Neuron (in vitro differentiated cells): Measurements from ENCODE around the gene GEMIN5.
"Not testable (repeated sequence)": the region's sequence is repeated elsewhere in the genome, so short reads cannot be mapped to it uniquely, and the experiment has no call there.

Experiments
- H2AFZ ChIP-seq: one replicate; pipeline ENCODE4 v1.6.1; 2013; ENCODE audit warnings: low read depth, mild to moderate bottlenecking, inconsistent platforms, low read length, moderate library complexity
- H3K27me3 ChIP-seq: one replicate; pipeline ENCODE4 v1.6.1; 2013; ENCODE audit warnings: low read length; ENCODE audit not compliant: insufficient read depth
- H3K36me3 ChIP-seq: one replicate; pipeline ENCODE4 v1.6.1; 2013; ENCODE audit warnings: low read length; ENCODE audit not compliant: insufficient read depth
- H3K4me1 ChIP-seq: one replicate; pipeline ENCODE4 v1.6.1; 2013; ENCODE audit warnings: low read length; ENCODE audit not compliant: insufficient read depth
- H3K4me3 ChIP-seq: 2 replicates; pipeline ENCODE4 v1.5.1; 2013; ENCODE audit warnings: mild to moderate bottlenecking, low read length, moderate library complexity
- H3K9me3 ChIP-seq: one replicate; pipeline ENCODE4 v1.6.1; 2013; ENCODE audit warnings: low read length

GEMIN5 gene

GRCh38 chr5:154937186-154937717 is 759 bp downstream of the GEMIN5 start:
- H3K4me1 ChIP-seq: peaks cover 18% of the 10 kb centered on the region
- no peaks in the 10 kb centered on the region for H3K27me3 ChIP-seq
- H3K9me3 ChIP-seq: no peaks in the 10 kb centered on the region
- H3K36me3 ChIP-seq: peaks cover 13% of the 10 kb centered on the region
- peak overlapping the region; percentile 73 for H2AFZ ChIP-seq
- peak overlapping the region; percentile 92 for H3K4me3 ChIP-seq

- Histone ChIP-seq H2AFZ (no peak overlapping the region), H3K27me3 (no peaks in the 10 kb centered on the region), H3K4me3 (no peak overlapping the region), H3K9me3 (no peaks in the 10 kb centered on the region), H3K36me3 (peaks cover 31% of the 10 kb centered on the region), H3K4me1 (peaks cover 8% of the 10 kb centered on the region)
Observed at GRCh38 chr5:154934881-154935280, 3.1 kb downstream of the GEMIN5 start.

GRCh38 chr5:154933537-154933936 is 4.5 kb downstream of the GEMIN5 start:
- Histone ChIP-seq H3K27me3 (no peaks in the 10 kb centered on the region), H3K36me3 (peaks cover 39% of the 10 kb centered on the region), H2AFZ (no peak overlapping the region), H3K4me1 (peaks cover 8% of the 10 kb centered on the region), H3K9me3 (no peaks in the 10 kb centered on the region), H3K4me3 (no peak overlapping the region)

GRCh38 chr5:154923441-154924430 is 14.3 kb downstream of the GEMIN5 start:
- Histone ChIP-seq H3K9me3 (no peaks in the 10 kb centered on the region), H3K4me1 (no peaks in the 10 kb centered on the region), H3K36me3 (peaks cover 67% of the 10 kb centered on the region), H3K27me3 (no peaks in the 10 kb centered on the region), H3K4me3 (no peak overlapping the region), H2AFZ (no peak overlapping the region)

- no peaks in the 10 kb centered on the region for H3K4me1 ChIP-seq
- H3K4me3 ChIP-seq: no peak overlapping the region
- H2AFZ ChIP-seq: no peak overlapping the region
- no peaks in the 10 kb centered on the region for H3K9me3 ChIP-seq
- H3K27me3 ChIP-seq: no peaks in the 10 kb centered on the region
- H3K36me3 ChIP-seq: peaks cover 66% of the 10 kb centered on the region
Observed at GRCh38 chr5:154917757-154918156, 20.3 kb downstream of the GEMIN5 start.

GRCh38 chr5:154916874-154917273 is 21.1 kb downstream of the GEMIN5 start:
- H3K9me3 ChIP-seq: no peaks in the 10 kb centered on the region
- H2AFZ ChIP-seq: no peak overlapping the region
- H3K4me3 ChIP-seq: no peak overlapping the region
- H3K27me3 ChIP-seq: no peaks in the 10 kb centered on the region
- no peaks in the 10 kb centered on the region for H3K4me1 ChIP-seq
- H3K36me3 ChIP-seq: peaks cover 72% of the 10 kb centered on the region

- H3K4me1 ChIP-seq, H3K9me3 ChIP-seq, H3K27me3 ChIP-seq, H2AFZ ChIP-seq, H3K4me3 ChIP-seq: not testable (repeated sequence)
- H3K36me3 ChIP-seq: peaks cover 80% of the 10 kb centered on the region
Observed at GRCh38 chr5:154905601-154906000, 32.4 kb downstream of the GEMIN5 start.

- no peaks in the 10 kb centered on the region for H3K27me3 ChIP-seq
- no peak overlapping the region for H2AFZ ChIP-seq
- peaks cover 86% of the 10 kb centered on the region for H3K36me3 ChIP-seq
- no peaks in the 10 kb centered on the region for H3K4me1 ChIP-seq
- H3K4me3 ChIP-seq: no peak overlapping the region
- no peaks in the 10 kb centered on the region for H3K9me3 ChIP-seq
Observed at GRCh38 chr5:154901913-154902312, 36.1 kb downstream of the GEMIN5 start.

GRCh38 chr5:154901276-154901675 is 36.7 kb downstream of the GEMIN5 start:
- H3K36me3 ChIP-seq: peaks cover 87% of the 10 kb centered on the region
- no peaks in the 10 kb centered on the region for H3K27me3 ChIP-seq
- no peak overlapping the region for H2AFZ ChIP-seq

GRCh38 chr5:154900066-154900465 is 37.9 kb downstream of the GEMIN5 start:
- peaks cover 92% of the 10 kb centered on the region for H3K36me3 ChIP-seq
- H3K4me3 ChIP-seq: no peak overlapping the region
- no peaks in the 10 kb centered on the region for H3K27me3 ChIP-seq
- H3K9me3 ChIP-seq: no peaks in the 10 kb centered on the region
- H3K4me1 ChIP-seq: no peaks in the 10 kb centered on the region
- H2AFZ ChIP-seq: no peak overlapping the region

More at GRCh38 chr5:154901276-154901675, 36.7 kb downstream of the GEMIN5 start:
- no peaks in the 10 kb centered on the region for H3K4me1 ChIP-seq
- H3K9me3 ChIP-seq: no peaks in the 10 kb centered on the region
- no peak overlapping the region for H3K4me3 ChIP-seq

GRCh38 chr5:154899151-154899816 is 38.7 kb downstream of the GEMIN5 start:
- no peaks in the 10 kb centered on the region for H3K27me3 ChIP-seq
- H3K4me3 ChIP-seq: no peak overlapping the region
- H2AFZ ChIP-seq: no peak overlapping the region
- no peaks in the 10 kb centered on the region for H3K4me1 ChIP-seq
- no peaks in the 10 kb centered on the region for H3K9me3 ChIP-seq
- H3K36me3 ChIP-seq: peaks cover 89% of the 10 kb centered on the region

GRCh38 chr5:154898210-154898609 is 39.8 kb downstream of the GEMIN5 start:
- Histone ChIP-seq H3K27me3 (no peaks in the 10 kb centered on the region), H2AFZ (no peak overlapping the region), H3K9me3 (no peaks in the 10 kb centered on the region), H3K36me3 (peaks cover 88% of the 10 kb centered on the region), H3K4me1 (no peaks in the 10 kb centered on the region), H3K4me3 (no peak overlapping the region)

- no peaks in the 10 kb centered on the region for H3K4me1 ChIP-seq
- H2AFZ ChIP-seq: no peak overlapping the region
- no peak overlapping the region for H3K4me3 ChIP-seq
- H3K36me3 ChIP-seq: peaks cover 85% of the 10 kb centered on the region
- no peaks in the 10 kb centered on the region for H3K27me3 ChIP-seq
- H3K9me3 ChIP-seq: peaks cover 3% of the 10 kb centered on the region
Observed at GRCh38 chr5:154896562-154897165, 41.3 kb downstream of the GEMIN5 start.
